Measurements from ENCODE around the gene NEFH. TPM values are rescaled to one million over a fixed set of nuclear protein-coding genes. Genes with fewer than 3 reads are reported as not detected.

Gene NEFH
- total RNA-seq, 1 experiment from 2014 or later, result not detected

GRCh38 chr22:29433856-29434255, 46.2 kb upstream of the NEFH start:
- H3K4me1 ChIP-seq (ENCODE audit: control insufficient read depth in 1 of 2, insufficient read depth in 2 of 2, low read length in 2 of 2), result no peaks in the 10 kb centered on the region
- no peak overlapping the region for H3K4me3 ChIP-seq (replicated peaks in 1 of 2; ENCODE audit: low read depth in 1 of 2, low read length in 2 of 2)
- DNase-seq (ENCODE audit: low read depth, low spot score), result no peak
- no peak overlapping the region for H3K27ac ChIP-seq (ENCODE audit: low read depth, low read length)
- no peak for ATAC-seq
- no peak overlapping the region for H2AFZ ChIP-seq (ENCODE audit: low read depth, low read length, poor library complexity, severe bottlenecking)
- H3K79me2 ChIP-seq (ENCODE audit: insufficient read depth, low read length), result no peaks in the 10 kb centered on the region
- CTCF ChIA-PET, result no interaction called here
- RAD21 ChIA-PET (ENCODE audit: low non-redundant PET in 1 of 2, low total read pairs in 2 of 2, uncharacterized antibody in 2 of 2, unreplicated experiment in 2 of 2), result no interaction called here
- H3K9me2 ChIP-seq (ENCODE audit: insufficient read depth), result no peaks in the 10 kb centered on the region
- H3K36me3 ChIP-seq (ENCODE audit: control insufficient read depth in 1 of 2, insufficient read depth in 2 of 2, low read length in 2 of 2), result no peaks in the 10 kb centered on the region
- no peak overlapping the region for H3K4me2 ChIP-seq (ENCODE audit: low read length)
- POLR2A ChIA-PET, result no interaction called here
- intact Hi-C loops (cut with micrococcal nuclease), result no loop called here
- H3K27me3 ChIP-seq (ENCODE audit: insufficient read depth, low read length), result 0 out of 2 replicates have a peak, but pooled peaks cover 7% of the 10 kb centered on the region
- no peak overlapping the region for H3K9ac ChIP-seq (ENCODE audit: low read length)
- H3K9me3 ChIP-seq (ENCODE audit: control insufficient read depth in 1 of 2, insufficient read depth in 1 of 2, low read depth in 1 of 2, low read length in 2 of 2), result no peaks in the 10 kb centered on the region
- BruUV-seq (replicated peaks), result no TSS peak
- no peaks in the 10 kb centered on the region for H4K20me1 ChIP-seq (ENCODE audit: insufficient read depth)
- no peak for TF ChIP-seq ZFX (IDR thresholded peaks at IDR 0.05)
- no peak for TF ChIP-seq SP1 (IDR thresholded peaks at IDR 0.05; ENCODE audit: low read depth)
- TF ChIP-seq FOSL1 (IDR thresholded peaks at IDR 0.05; ENCODE audit: low read depth), result no peak

DNA sequence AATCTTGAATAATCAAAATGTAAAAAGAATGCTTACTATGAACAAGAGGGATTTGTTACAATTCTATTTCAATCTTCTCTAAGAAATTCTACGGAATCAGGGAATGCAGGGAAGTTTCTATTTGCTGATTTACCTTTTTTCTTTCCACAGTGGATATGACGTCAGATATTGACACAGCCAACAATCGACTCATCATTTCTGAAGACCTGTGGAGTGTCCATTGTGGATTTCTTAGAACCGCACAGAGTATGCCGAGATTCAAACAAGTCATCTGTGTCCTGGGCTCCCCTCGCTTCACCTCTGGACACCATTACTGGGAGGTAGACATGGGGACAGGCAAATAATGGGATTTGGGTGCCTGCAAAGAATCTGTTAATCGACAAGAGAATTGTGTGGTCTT, 45.7 kb upstream of the NEFH start:
- CTCF ChIA-PET, result no interaction called here
- no peak overlapping the region for H3K4me3 ChIP-seq (replicated peaks in 1 of 2; ENCODE audit: low read depth in 1 of 2, low read length in 2 of 2)
- 0 out of 2 replicates have a peak, but pooled peaks cover 7% of the 10 kb centered on the region for H3K27me3 ChIP-seq (ENCODE audit: insufficient read depth, low read length)
- H3K9me3 ChIP-seq (ENCODE audit: control insufficient read depth in 1 of 2, insufficient read depth in 1 of 2, low read depth in 1 of 2, low read length in 2 of 2), result no peaks in the 10 kb centered on the region
- BruUV-seq (replicated peaks), result no TSS peak
- no peak overlapping the region for H2AFZ ChIP-seq (ENCODE audit: low read depth, low read length, poor library complexity, severe bottlenecking)
- H3K36me3 ChIP-seq (ENCODE audit: control insufficient read depth in 1 of 2, insufficient read depth in 2 of 2, low read length in 2 of 2), result no peaks in the 10 kb centered on the region
- no peaks in the 10 kb centered on the region for H3K79me2 ChIP-seq (ENCODE audit: insufficient read depth, low read length)
- H3K27ac ChIP-seq (ENCODE audit: low read depth, low read length), result no peak overlapping the region
- H3K9me2 ChIP-seq (ENCODE audit: insufficient read depth), result no peaks in the 10 kb centered on the region
- no peak overlapping the region for H3K9ac ChIP-seq (ENCODE audit: low read length)
- ATAC-seq (no peak), DNase-seq (ENCODE audit: low read depth, low spot score) (no peak)
- H4K20me1 ChIP-seq (ENCODE audit: insufficient read depth), result no peaks in the 10 kb centered on the region
- RAD21 ChIA-PET (ENCODE audit: low non-redundant PET in 1 of 2, low total read pairs in 2 of 2, uncharacterized antibody in 2 of 2, unreplicated experiment in 2 of 2), result no interaction called here
- H3K4me1 ChIP-seq (ENCODE audit: control insufficient read depth in 1 of 2, insufficient read depth in 2 of 2, low read length in 2 of 2), result no peaks in the 10 kb centered on the region
- no peak overlapping the region for H3K4me2 ChIP-seq (ENCODE audit: low read length)
- intact Hi-C loops (cut with micrococcal nuclease), result no loop called here
- POLR2A ChIA-PET, result no interaction called here
- no peak for TF ChIP-seq ZBTB33 (IDR thresholded peaks at IDR 0.05; ENCODE audit: extremely low read depth, insufficient replicate concordance, low read length)
- TF ChIP-seq JUND (IDR thresholded peaks at IDR 0.05), result no peak
- no peak for TF ChIP-seq TCF7L2 (IDR thresholded peaks at IDR 0.05; ENCODE audit: borderline replicate concordance, extremely low read depth, insufficient read depth, insufficient read length)
- TF ChIP-seq EZH2phosphoT487 (IDR thresholded peaks at IDR 0.05; ENCODE audit: borderline replicate concordance), result no peak
- no peak for TF ChIP-seq SP1 (IDR thresholded peaks at IDR 0.05; ENCODE audit: low read depth)
- no peak for TF ChIP-seq ATF3 (IDR thresholded peaks at IDR 0.05)
- TF ChIP-seq RAD21 (IDR thresholded peaks at IDR 0.05; ENCODE audit: low read depth), result no peak
- TF ChIP-seq ZNF274 (IDR thresholded peaks at IDR 0.05; ENCODE audit: low read depth, low read length), result no peak
- TF ChIP-seq, protein P1, sequence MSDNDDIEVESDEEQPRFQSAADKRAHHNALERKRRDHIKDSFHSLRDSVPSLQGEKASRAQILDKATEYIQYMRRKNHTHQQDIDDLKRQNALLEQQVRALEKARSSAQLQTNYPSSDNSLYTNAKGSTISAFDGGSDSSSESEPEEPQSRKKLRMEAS (IDR thresholded peaks at IDR 0.05), result no peak
- TF ChIP-seq CEBPB (IDR thresholded peaks at IDR 0.05; ENCODE audit: low read depth), result no peak
- no peak for TF ChIP-seq CTCF (IDR thresholded peaks at IDR 0.05 in 2 of 3, conservative IDR thresholded peaks at IDR 0.05 in 1 of 3; ENCODE audit: borderline replicate concordance in 1 of 3, insufficient read depth in 1 of 3, low read depth in 2 of 3, low read length in 2 of 3)
